ENCODE measurements around the gene RASL11B.

RASL11B gene

GRCh38 chr4:52873191-52873590, 11.1 kb downstream of the RASL11B start:
- in situ Hi-C loops (cut with HindIII; ENCODE audit: low sequenced_read_pairs): no loop called here

GRCh38 chr4:52873861-52874343, 11.8 kb downstream of the RASL11B start:
- in situ Hi-C loops (cut with HindIII; ENCODE audit: low sequenced_read_pairs): no loop called here

- in situ Hi-C loops (cut with HindIII; ENCODE audit: low sequenced_read_pairs): no loop called here
Measured at GRCh38 chr4:52874948-52875347, 12.8 kb downstream of the RASL11B start.

GRCh38 chr4:52876069-52876468, 14.0 kb downstream of the RASL11B start:
- in situ Hi-C loops (cut with HindIII; ENCODE audit: low sequenced_read_pairs): no loop called here

- in situ Hi-C loops (cut with HindIII; ENCODE audit: low sequenced_read_pairs): no loop called here
Measured at GRCh38 chr4:52877036-52877435, 14.9 kb downstream of the RASL11B start.

- in situ Hi-C loops (cut with HindIII; ENCODE audit: low sequenced_read_pairs): no loop called here
Measured at GRCh38 chr4:52877694-52878093, 15.6 kb downstream of the RASL11B start.

- in situ Hi-C loops (cut with HindIII; ENCODE audit: low sequenced_read_pairs): no loop called here
Measured at GRCh38 chr4:52879471-52879870, 17.4 kb downstream of the RASL11B start.

- in situ Hi-C loops (cut with HindIII; ENCODE audit: low sequenced_read_pairs): no loop called here
Measured at GRCh38 chr4:52880994-52881393, 18.9 kb downstream of the RASL11B start.

GRCh38 chr4:52883183-52883621, 21.1 kb downstream of the RASL11B start:
- in situ Hi-C loops (cut with HindIII; ENCODE audit: low sequenced_read_pairs): no loop called here

GRCh38 chr4:52883707-52884669, 21.9 kb downstream of the RASL11B start:
- in situ Hi-C loops (cut with HindIII; ENCODE audit: low sequenced_read_pairs): no loop called here

- in situ Hi-C loops (cut with HindIII; ENCODE audit: low sequenced_read_pairs): no loop called here
Measured at GRCh38 chr4:52884994-52885393, 22.9 kb downstream of the RASL11B start.

- in situ Hi-C loops (cut with HindIII; ENCODE audit: low sequenced_read_pairs): no loop called here
Measured at GRCh38 chr4:52889354-52889753, 27.2 kb downstream of the RASL11B start.

- in situ Hi-C loops (cut with HindIII; ENCODE audit: low sequenced_read_pairs): no loop called here
Measured at GRCh38 chr4:52889778-52890520, 27.8 kb downstream of the RASL11B start.

GRCh38 chr4:52890521-52890791, 28.3 kb downstream of the RASL11B start:
- in situ Hi-C loops (cut with HindIII; ENCODE audit: low sequenced_read_pairs): no loop called here

GRCh38 chr4:52891743-52892142, 29.6 kb downstream of the RASL11B start:
- in situ Hi-C loops (cut with HindIII; ENCODE audit: low sequenced_read_pairs): no loop called here

- in situ Hi-C loops (cut with HindIII; ENCODE audit: low sequenced_read_pairs): no loop called here
Measured at GRCh38 chr4:52892880-52893279, 30.8 kb downstream of the RASL11B start.

- in situ Hi-C loops (cut with HindIII; ENCODE audit: low sequenced_read_pairs): no loop called here
Measured at GRCh38 chr4:52894443-52894842, 32.3 kb downstream of the RASL11B start.

- in situ Hi-C loops (cut with HindIII; ENCODE audit: low sequenced_read_pairs): no loop called here
Measured at GRCh38 chr4:52903273-52903672, 41.2 kb downstream of the RASL11B start.

- in situ Hi-C loops (cut with HindIII; ENCODE audit: low sequenced_read_pairs): no loop called here
Measured at GRCh38 chr4:52904421-52904820, 42.3 kb downstream of the RASL11B start.

- in situ Hi-C loops (cut with HindIII; ENCODE audit: low sequenced_read_pairs): no loop called here
Measured at GRCh38 chr4:52907510-52907909, 45.4 kb downstream of the RASL11B start.

GRCh38 chr4:52910115-52910514, 48.0 kb downstream of the RASL11B start:
- in situ Hi-C loops (cut with HindIII; ENCODE audit: low sequenced_read_pairs): no loop called here
